ENCODE measurements around the gene C19orf38. TPM values are rescaled to one million over a fixed set of nuclear protein-coding genes. Genes with fewer than 3 reads are reported as not detected.

The C19orf38 gene
- total and polyA plus RNA-seq, 9 of the 15 experiments (the other 6 are each of a cell fraction or from before 2014, with no cell fraction given), result 0.14 to 0.18 TPM; not detected in 7

DNA sequence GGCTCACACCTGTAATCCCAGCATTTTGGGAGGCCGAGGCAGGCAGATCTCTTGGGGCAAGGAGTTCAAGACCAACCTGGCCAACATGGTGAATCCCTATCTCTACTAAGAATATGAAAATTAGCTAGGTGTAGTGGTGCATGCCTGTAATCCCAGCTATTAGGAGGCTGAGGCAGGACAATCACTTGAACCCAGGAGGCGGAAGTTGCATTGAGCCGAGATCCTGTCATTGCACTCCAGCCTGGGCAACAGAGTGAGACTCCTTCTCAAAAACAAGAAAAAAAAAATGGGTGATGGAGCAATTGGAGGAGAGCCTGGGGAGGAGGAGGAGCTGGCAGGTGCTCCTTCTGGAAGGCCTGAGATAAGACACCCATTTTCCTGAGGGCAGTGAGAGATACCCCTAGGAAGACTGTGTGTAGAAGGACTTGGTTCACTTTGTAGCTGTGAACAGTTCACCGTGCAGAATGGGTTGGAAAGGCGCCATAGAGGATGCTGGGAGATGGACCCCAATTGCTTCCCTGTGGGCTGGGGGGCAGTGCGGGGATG, 14.4 kb downstream of the C19orf38 start (continued):
- no peak for TF ChIP-seq SLC30A9 (CRISPR knock-in tag; IDR thresholded peaks at IDR 0.05)
- no peak for TF ChIP-seq U2AF1 (optimal IDR thresholded peaks at IDR 0.05; ENCODE audit: low read depth, low read length)
- TF ChIP-seq MAFK (IDR thresholded peaks at IDR 0.05; ENCODE audit: low read length), result no peak
- TF ChIP-seq, protein P1, sequence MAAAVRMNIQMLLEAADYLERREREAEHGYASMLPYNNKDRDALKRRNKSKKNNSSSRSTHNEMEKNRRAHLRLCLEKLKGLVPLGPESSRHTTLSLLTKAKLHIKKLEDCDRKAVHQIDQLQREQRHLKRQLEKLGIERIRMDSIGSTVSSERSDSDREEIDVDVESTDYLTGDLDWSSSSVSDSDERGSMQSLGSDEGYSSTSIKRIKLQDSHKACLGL (CRISPR knock-in tag; IDR thresholded peaks at IDR 0.05; ENCODE audit: borderline replicate concordance, poor library complexity, severe bottlenecking), result no peak
- no peak for TF ChIP-seq HDAC1 (IDR thresholded peaks at IDR 0.05)
- TF ChIP-seq CTBP1 (IDR thresholded peaks at IDR 0.05; ENCODE audit: borderline replicate concordance), result 0 out of 2 replicates have a peak, but pooled peaks have one; percentile 43
- TF ChIP-seq, protein P2, sequence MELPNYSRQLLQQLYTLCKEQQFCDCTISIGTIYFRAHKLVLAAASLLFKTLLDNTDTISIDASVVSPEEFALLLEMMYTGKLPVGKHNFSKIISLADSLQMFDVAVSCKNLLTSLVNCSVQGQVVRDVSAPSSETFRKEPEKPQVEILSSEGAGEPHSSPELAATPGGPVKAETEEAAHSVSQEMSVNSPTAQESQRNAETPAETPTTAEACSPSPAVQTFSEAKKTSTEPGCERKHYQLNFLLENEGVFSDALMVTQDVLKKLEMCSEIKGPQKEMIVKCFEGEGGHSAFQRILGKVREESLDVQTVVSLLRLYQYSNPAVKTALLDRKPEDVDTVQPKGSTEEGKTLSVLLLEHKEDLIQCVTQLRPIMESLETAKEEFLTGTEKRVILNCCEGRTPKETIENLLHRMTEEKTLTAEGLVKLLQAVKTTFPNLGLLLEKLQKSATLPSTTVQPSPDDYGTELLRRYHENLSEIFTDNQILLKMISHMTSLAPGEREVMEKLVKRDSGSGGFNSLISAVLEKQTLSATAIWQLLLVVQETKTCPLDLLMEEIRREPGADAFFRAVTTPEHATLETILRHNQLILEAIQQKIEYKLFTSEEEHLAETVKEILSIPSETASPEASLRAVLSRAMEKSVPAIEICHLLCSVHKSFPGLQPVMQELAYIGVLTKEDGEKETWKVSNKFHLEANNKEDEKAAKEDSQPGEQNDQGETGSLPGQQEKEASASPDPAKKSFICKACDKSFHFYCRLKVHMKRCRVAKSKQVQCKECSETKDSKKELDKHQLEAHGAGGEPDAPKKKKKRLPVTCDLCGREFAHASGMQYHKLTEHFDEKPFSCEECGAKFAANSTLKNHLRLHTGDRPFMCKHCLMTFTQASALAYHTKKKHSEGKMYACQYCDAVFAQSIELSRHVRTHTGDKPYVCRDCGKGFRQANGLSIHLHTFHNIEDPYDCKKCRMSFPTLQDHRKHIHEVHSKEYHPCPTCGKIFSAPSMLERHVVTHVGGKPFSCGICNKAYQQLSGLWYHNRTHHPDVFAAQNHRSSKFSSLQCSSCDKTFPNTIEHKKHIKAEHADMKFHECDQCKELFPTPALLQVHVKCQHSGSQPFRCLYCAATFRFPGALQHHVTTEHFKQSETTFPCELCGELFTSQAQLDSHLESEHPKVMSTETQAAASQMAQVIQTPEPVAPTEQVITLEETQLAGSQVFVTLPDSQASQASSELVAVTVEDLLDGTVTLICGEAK (IDR thresholded peaks at IDR 0.05), result 0 out of 2 replicates have a peak, but pooled peaks have one; percentile 33
- TF ChIP-seq, protein P2 (CRISPR knock-in tag; IDR thresholded peaks at IDR 0.05), result no peak
- peak; percentile 99 for TF ChIP-seq ZNF263 (CRISPR knock-in tag; IDR thresholded peaks at IDR 0.05; ENCODE audit: borderline replicate concordance)
- TF ChIP-seq JUNB (CRISPR knock-in tag; conservative IDR thresholded peaks at IDR 0.05), result no peak
- no peak for TF ChIP-seq FOXP1 (CRISPR knock-in tag; IDR thresholded peaks at IDR 0.05)
- TF ChIP-seq ZNF785 (CRISPR knock-in tag; IDR thresholded peaks at IDR 0.05), result no peak
- TF ChIP-seq MCM3 (IDR thresholded peaks at IDR 0.05), result no peak
- TF ChIP-seq ZNF239 (CRISPR knock-in tag; IDR thresholded peaks at IDR 0.05), result no peak
- TF ChIP-seq POLR2G (IDR thresholded peaks at IDR 0.05; ENCODE audit: low read depth, low read length), result no peak
- TF ChIP-seq IFI16 (CRISPR knock-in tag; IDR thresholded peaks at IDR 0.05), result no peak
- TF ChIP-seq SREBF1 (IDR thresholded peaks at IDR 0.05; ENCODE audit: borderline replicate concordance, low read depth, low read length), result no peak
- no peak for TF ChIP-seq PRPF4 (IDR thresholded peaks at IDR 0.05; ENCODE audit: insufficient read depth, low read depth, low read length, poor library complexity, severe bottlenecking)
- TF ChIP-seq, protein P3, sequence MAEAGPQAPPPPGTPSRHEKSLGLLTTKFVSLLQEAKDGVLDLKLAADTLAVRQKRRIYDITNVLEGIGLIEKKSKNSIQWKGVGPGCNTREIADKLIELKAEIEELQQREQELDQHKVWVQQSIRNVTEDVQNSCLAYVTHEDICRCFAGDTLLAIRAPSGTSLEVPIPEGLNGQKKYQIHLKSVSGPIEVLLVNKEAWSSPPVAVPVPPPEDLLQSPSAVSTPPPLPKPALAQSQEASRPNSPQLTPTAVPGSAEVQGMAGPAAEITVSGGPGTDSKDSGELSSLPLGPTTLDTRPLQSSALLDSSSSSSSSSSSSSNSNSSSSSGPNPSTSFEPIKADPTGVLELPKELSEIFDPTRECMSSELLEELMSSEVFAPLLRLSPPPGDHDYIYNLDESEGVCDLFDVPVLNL (CRISPR knock-in tag; IDR thresholded peaks at IDR 0.05; ENCODE audit: low read depth), result no peak
- no peak for TF ChIP-seq ZBTB8A (IDR thresholded peaks at IDR 0.05; ENCODE audit: partially characterized antibody)

Data from K562 (cell line).